Activated CD8-positive, alpha-beta memory T cell treated with anti-CD3 and anti-CD28 coated beads, Interleukin-2, amount 50 U/mL, for 24 hours (primary cell): ENCODE measurements around the gene AMPD2.
A peak's percentile ranks its signal among the peaks of the same experiment; 100 is the strongest.

Source experiments
- DNase-seq: peaks from one replicate; pipeline ENCODE4 v3.0.0-alpha.2; 2020; ENCODE audit errors: extremely low read depth

Gene AMPD2

GRCh38 chr1:109617291-109617801 lies 2.3 kb upstream of the AMPD2 start:
- no peak for DNase-seq

GRCh38 chr1:109618661-109619575 lies 719 bp upstream of the AMPD2 start:
- DNase-seq, result no peak

- no peak for DNase-seq
Observed at GRCh38 chr1:109620401-109620791, 759 bp downstream of the AMPD2 start.

- DNase-seq, result peak; percentile 95
Observed at GRCh38 chr1:109620841-109621286, 1.2 kb downstream of the AMPD2 start.

GRCh38 chr1:109621379-109622136 lies 1.9 kb downstream of the AMPD2 start:
- no peak for DNase-seq

GRCh38 chr1:109622137-109622892 lies 2.7 kb downstream of the AMPD2 start:
- DNase-seq, result no peak

- DNase-seq, result no peak
Observed at GRCh38 chr1:109622895-109623294, 3.3 kb downstream of the AMPD2 start.

- no peak for DNase-seq
Observed at GRCh38 chr1:109623601-109624161, 4.0 kb downstream of the AMPD2 start.

- DNase-seq, result no peak
Observed at GRCh38 chr1:109624201-109625010, 4.8 kb downstream of the AMPD2 start.

- no peak for DNase-seq
Observed at GRCh38 chr1:109625176-109625575, 5.5 kb downstream of the AMPD2 start.

- DNase-seq, result no peak
Observed at GRCh38 chr1:109625601-109626560, 6.2 kb downstream of the AMPD2 start.

- DNase-seq, result no peak
Observed at GRCh38 chr1:109626682-109627408, 7.2 kb downstream of the AMPD2 start.

GRCh38 chr1:109627692-109628399 lies 8.2 kb downstream of the AMPD2 start:
- DNase-seq, result no peak

- no peak for DNase-seq
Observed at GRCh38 chr1:109628540-109629321, 9.1 kb downstream of the AMPD2 start.

GRCh38 chr1:109629372-109630030 lies 9.9 kb downstream of the AMPD2 start:
- no peak for DNase-seq

GRCh38 chr1:109630081-109630897 lies 10.7 kb downstream of the AMPD2 start:
- no peak for DNase-seq
